Stimulated activated naive CD8-positive, alpha-beta T cell treated with anti-CD3 and anti-CD28 coated beads, Interleukin-15, Interleukin-2, amounts not matched to agents 100 ng/mL and 50 ng/mL, for 24 hours (primary cell): Measurements from ENCODE around the gene MACO1.
A peak's percentile ranks its signal among the peaks of the same experiment; 100 is the strongest.
"Not testable (repeated sequence)": the region's sequence is repeated elsewhere in the genome, so short reads cannot be mapped to it uniquely, and the experiment has no call there.

Experiments
- H3K27ac Mint-ChIP-seq: one replicate; pipeline ENCODE4 v1.8.0; 2021; ENCODE audit warnings: mild to moderate bottlenecking, mixed read lengths
- H3K27me3 Mint-ChIP-seq: one replicate; pipeline ENCODE4 v1.8.0; 2021; ENCODE audit warnings: mixed read lengths
- H3K36me3 Mint-ChIP-seq: one replicate; pipeline ENCODE4 v1.8.0; 2021; ENCODE audit warnings: low read depth, mixed read lengths
- H3K4me1 Mint-ChIP-seq: one replicate; pipeline ENCODE4 v1.8.0; 2021; ENCODE audit warnings: low read depth, mixed read lengths
- H3K4me3 Mint-ChIP-seq: one replicate; pipeline ENCODE4 v1.8.0; 2021; ENCODE audit warnings: mild to moderate bottlenecking, mixed read lengths
- H3K9me3 Mint-ChIP-seq: one replicate; pipeline ENCODE4 v1.8.0; 2021; ENCODE audit warnings: mixed read lengths

The MACO1 gene

DNA sequence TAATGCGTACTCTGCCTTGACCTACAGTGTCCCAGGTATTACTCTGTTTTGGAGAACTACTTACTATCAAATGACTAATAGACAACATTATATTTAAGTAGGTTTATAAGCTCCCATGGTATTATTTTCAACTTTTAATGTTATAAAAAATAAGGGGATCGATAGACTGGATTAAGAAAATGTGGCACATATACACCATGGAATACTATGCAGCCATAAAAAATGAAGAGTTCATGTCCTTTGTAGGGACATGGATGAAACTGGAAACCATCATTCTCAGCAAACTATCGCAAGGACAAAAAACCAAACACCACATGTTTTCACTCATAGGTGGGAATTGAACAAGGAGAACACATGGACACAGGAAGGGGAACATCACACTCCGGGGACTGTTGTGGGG lies 30.1 kb downstream of the MACO1 start:
- H3K27me3 Mint-ChIP-seq, H3K27ac Mint-ChIP-seq, H3K4me3 Mint-ChIP-seq, H3K9me3 Mint-ChIP-seq, H3K4me1 Mint-ChIP-seq: not testable (repeated sequence)
- H3K36me3 Mint-ChIP-seq: peaks cover 50% of the 10 kb centered on the region

- Mint-ChIP-seq H3K4me3 (no peak overlapping the region), H3K36me3 (peaks cover 45% of the 10 kb centered on the region), H3K4me1 (peaks cover 1% of the 10 kb centered on the region), H3K27ac (no peak overlapping the region), H3K9me3 (no peaks in the 10 kb centered on the region), H3K27me3 (no peaks in the 10 kb centered on the region)
Observed at GRCh38 chr1:25461849-25462248, 31.2 kb downstream of the MACO1 start.

DNA sequence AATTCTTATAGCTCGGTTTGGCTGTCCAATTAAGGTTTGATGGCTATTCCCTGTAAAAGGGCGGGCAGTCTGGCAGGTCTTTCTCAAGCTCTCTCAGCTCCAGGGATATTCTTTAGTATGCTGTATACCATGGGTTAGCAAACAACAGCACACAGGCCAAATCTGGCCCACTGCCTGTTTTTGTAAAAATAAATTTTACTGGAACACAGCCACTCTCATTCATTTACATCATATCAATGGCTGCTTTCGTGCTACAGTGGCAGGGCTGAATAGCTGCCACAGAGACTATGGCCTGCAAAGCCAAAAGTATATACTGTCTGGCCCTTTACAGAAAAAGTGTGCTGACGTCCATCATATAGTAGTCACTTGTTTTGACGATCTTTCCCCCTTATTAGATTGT lies 32.0 kb downstream of the MACO1 start:
- Mint-ChIP-seq H3K27ac (no peak overlapping the region), H3K4me3 (no peak overlapping the region), H3K9me3 (no peaks in the 10 kb centered on the region), H3K36me3 (peaks cover 39% of the 10 kb centered on the region), H3K4me1 (peaks cover 10% of the 10 kb centered on the region), H3K27me3 (no peaks in the 10 kb centered on the region)

DNA sequence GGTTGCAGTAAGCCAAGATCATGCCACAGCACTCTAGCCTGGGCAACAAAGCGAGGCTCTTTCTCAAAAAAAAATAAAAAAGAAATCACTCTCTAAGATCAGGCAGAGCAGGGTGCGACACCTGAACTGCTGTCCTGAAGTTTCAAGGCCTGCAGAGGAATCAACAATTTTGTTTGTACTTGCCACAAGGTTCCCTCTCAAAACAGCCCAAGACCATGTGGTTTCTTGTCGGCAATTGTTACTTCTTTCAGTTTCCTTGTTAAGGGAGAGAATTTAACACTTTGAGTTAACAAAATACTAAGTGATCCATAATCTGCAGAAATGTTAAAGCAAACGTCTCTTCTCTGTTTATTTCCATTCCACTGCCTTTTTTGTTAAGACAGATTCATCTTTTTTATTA lies 36.5 kb downstream of the MACO1 start:
- peak overlapping the region; percentile 14 for H3K27ac Mint-ChIP-seq
- no peaks in the 10 kb centered on the region for H3K9me3 Mint-ChIP-seq
- no peaks in the 10 kb centered on the region for H3K27me3 Mint-ChIP-seq
- peaks cover 39% of the 10 kb centered on the region for H3K4me1 Mint-ChIP-seq
- H3K36me3 Mint-ChIP-seq: peaks cover 16% of the 10 kb centered on the region
- H3K4me3 Mint-ChIP-seq: no peak overlapping the region

DNA sequence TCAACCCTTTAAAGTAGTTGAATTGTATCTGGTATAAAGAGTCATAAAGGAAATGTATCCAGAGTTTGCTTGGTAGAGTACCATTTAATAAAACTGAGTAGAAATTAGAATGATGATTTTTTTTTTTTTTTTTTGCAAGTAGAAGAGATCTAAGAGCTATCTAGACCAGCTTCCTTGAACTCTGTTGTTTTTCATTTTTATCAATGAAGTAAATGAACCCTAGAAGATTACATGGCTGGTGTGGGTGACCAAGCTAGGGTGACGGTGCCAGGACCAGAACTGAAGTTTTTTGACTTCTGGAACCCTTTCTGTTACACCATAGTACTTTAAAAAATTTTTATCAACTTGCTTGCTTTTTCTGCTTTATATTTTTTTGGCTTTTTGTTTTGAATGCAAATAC lies 36.9 kb downstream of the MACO1 start:
- peaks cover 43% of the 10 kb centered on the region for H3K4me1 Mint-ChIP-seq
- no peaks in the 10 kb centered on the region for H3K27me3 Mint-ChIP-seq
- no peak overlapping the region for H3K27ac Mint-ChIP-seq
- peaks cover 16% of the 10 kb centered on the region for H3K36me3 Mint-ChIP-seq
- H3K9me3 Mint-ChIP-seq: no peaks in the 10 kb centered on the region
- H3K4me3 Mint-ChIP-seq: no peak overlapping the region

DNA sequence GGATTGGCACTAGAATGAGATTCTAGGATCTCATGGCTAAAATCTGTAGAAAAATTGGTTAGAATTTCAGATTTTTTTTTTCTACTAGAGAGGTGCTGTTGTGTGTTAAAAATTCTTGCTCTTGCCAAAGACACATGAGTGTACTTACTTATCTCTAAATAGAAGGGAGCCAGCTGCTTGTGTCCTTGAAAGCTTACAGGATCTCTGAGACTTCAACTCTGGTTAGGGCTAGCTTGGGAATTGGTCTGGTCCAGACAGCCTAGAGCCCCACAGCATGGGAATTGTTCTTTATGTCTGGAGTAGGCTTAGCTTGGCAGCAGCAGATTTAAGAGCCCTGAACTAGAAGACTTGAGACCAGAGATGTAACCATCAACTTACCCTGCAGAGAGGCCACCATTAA lies 37.3 kb downstream of the MACO1 start:
- no peaks in the 10 kb centered on the region for H3K9me3 Mint-ChIP-seq
- H3K27ac Mint-ChIP-seq: peak overlapping the region; percentile 21
- H3K4me3 Mint-ChIP-seq: no peak overlapping the region
- no peaks in the 10 kb centered on the region for H3K27me3 Mint-ChIP-seq
- H3K36me3 Mint-ChIP-seq: peaks cover 16% of the 10 kb centered on the region
- peaks cover 47% of the 10 kb centered on the region for H3K4me1 Mint-ChIP-seq

GRCh38 chr1:25469177-25469576 lies 38.5 kb downstream of the MACO1 start:
- H3K4me1 Mint-ChIP-seq: peaks cover 59% of the 10 kb centered on the region
- no peaks in the 10 kb centered on the region for H3K27me3 Mint-ChIP-seq
- no peak overlapping the region for H3K4me3 Mint-ChIP-seq
- no peak overlapping the region for H3K27ac Mint-ChIP-seq
- H3K36me3 Mint-ChIP-seq: peaks cover 13% of the 10 kb centered on the region
- no peaks in the 10 kb centered on the region for H3K9me3 Mint-ChIP-seq

GRCh38 chr1:25472471-25472870 lies 41.8 kb downstream of the MACO1 start:
- peaks cover 81% of the 10 kb centered on the region for H3K4me1 Mint-ChIP-seq
- H3K36me3 Mint-ChIP-seq: peaks cover 5% of the 10 kb centered on the region
- no peak overlapping the region for H3K4me3 Mint-ChIP-seq
- no peaks in the 10 kb centered on the region for H3K27me3 Mint-ChIP-seq
- H3K9me3 Mint-ChIP-seq: no peaks in the 10 kb centered on the region
- H3K27ac Mint-ChIP-seq: no peak overlapping the region

GRCh38 chr1:25473653-25474225 lies 43.0 kb downstream of the MACO1 start:
- Mint-ChIP-seq H3K36me3 (no peaks in the 10 kb centered on the region), H3K27ac (peak overlapping the region; percentile 64), H3K9me3 (no peaks in the 10 kb centered on the region), H3K4me3 (peak overlapping the region; percentile 52), H3K4me1 (peaks cover 73% of the 10 kb centered on the region), H3K27me3 (no peaks in the 10 kb centered on the region)

DNA sequence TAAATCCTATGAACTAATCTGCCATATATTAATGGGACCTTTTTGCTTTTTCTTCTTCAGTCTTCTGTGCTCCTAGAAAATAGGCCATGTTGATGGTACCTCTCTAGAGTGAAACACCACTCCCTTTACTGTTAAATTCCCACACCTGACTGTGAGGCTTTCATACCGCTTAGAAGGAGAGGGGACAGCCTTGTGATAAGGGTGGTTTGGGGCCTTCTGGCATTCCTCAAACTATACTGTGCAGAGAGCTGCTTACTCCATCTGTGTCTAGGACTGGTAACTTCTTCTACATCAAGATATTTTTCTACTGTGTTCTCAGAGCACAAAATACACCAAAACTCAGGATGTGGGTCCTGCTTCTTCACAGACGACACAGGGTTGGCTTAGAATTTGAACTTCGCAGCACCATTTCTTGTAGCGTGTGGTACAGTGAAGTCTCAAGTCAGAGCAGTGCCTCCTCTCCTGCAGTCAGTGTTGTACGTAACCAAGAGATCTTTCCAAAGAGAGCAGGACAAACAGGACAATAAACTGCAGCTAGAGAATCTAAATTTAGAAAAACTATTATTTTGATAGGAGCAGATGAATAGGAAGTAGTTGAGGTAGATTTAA lies 43.8 kb downstream of the MACO1 start:
- H3K4me3 Mint-ChIP-seq: peak overlapping the region; percentile 21
- H3K27ac Mint-ChIP-seq: peak overlapping the region; percentile 38

DNA sequence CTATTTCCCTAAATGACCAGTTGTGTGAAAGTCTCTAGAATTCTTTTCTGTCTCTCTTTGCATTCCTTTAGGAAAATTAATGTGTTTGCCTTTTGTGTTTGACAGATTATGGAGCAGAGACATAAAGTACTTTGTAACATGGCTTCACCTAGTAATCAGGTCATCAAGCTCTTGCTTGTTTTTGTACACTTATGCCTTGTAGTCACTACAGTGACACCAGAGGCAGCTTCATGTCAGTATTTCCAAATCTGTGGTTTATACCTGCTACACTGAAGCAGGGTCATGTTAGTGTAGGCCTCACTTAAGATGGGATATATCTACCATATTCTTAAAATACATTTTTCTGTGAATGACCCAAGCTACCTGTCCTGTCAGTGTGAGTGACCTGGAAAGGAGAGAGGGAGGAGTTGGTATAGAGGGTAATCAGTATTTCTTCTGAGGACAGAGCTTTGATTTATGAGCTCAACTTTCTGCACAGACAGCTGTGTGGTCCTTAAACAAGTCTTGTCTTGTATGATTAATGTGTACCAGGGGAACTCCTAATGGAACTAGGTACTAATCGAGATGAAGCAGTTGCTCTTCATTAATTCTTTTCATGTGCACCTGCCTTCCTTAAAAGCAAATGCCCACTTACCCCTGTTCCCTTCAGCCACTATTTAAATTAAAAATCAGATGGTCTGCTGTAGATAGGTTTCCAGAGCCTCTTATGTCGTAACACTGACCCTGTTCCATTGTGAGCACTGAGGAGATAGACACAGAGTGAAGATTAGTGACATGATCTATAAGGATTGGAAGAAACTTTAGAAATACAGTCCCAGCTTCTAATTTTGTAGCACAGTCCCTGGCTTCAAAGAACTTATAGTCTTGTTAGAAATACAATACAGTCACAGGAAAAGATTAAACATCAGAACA lies 45.7 kb downstream of the MACO1 start:
- Mint-ChIP-seq H3K9me3 (no peaks in the 10 kb centered on the region), H3K27me3 (no peaks in the 10 kb centered on the region), H3K36me3 (no peaks in the 10 kb centered on the region), H3K4me1 (peaks cover 59% of the 10 kb centered on the region), H3K4me3 (no peak overlapping the region), H3K27ac (peak overlapping the region; percentile 66)

More for the DNA sequence above, 43.8 kb downstream of the MACO1 start:
- Mint-ChIP-seq H3K36me3 (no peaks in the 10 kb centered on the region), H3K27me3 (no peaks in the 10 kb centered on the region), H3K4me1 (peaks cover 68% of the 10 kb centered on the region), H3K9me3 (no peaks in the 10 kb centered on the region)

GRCh38 chr1:25477448-25478034 lies 46.8 kb downstream of the MACO1 start:
- no peaks in the 10 kb centered on the region for H3K27me3 Mint-ChIP-seq
- no peaks in the 10 kb centered on the region for H3K36me3 Mint-ChIP-seq
- no peak overlapping the region for H3K4me3 Mint-ChIP-seq
- peaks cover 51% of the 10 kb centered on the region for H3K4me1 Mint-ChIP-seq
- H3K9me3 Mint-ChIP-seq: no peaks in the 10 kb centered on the region
- peak overlapping the region; percentile 45 for H3K27ac Mint-ChIP-seq

- peaks cover 40% of the 10 kb centered on the region for H3K4me1 Mint-ChIP-seq
- H3K27me3 Mint-ChIP-seq: no peaks in the 10 kb centered on the region
- H3K4me3 Mint-ChIP-seq: no peak overlapping the region
- no peak overlapping the region for H3K27ac Mint-ChIP-seq
- H3K9me3 Mint-ChIP-seq: no peaks in the 10 kb centered on the region
- peaks cover 4% of the 10 kb centered on the region for H3K36me3 Mint-ChIP-seq
Observed at GRCh38 chr1:25478633-25479032, 47.9 kb downstream of the MACO1 start.

- Mint-ChIP-seq H3K27ac (no peak overlapping the region), H3K4me3 (no peak overlapping the region), H3K9me3 (no peaks in the 10 kb centered on the region), H3K4me1 (peaks cover 18% of the 10 kb centered on the region), H3K36me3 (peaks cover 12% of the 10 kb centered on the region), H3K27me3 (no peaks in the 10 kb centered on the region)
Observed at GRCh38 chr1:25481625-25482024, 50.9 kb downstream of the MACO1 start.

GRCh38 chr1:25482211-25482610 lies 51.5 kb downstream of the MACO1 start:
- Mint-ChIP-seq H3K27me3 (no peaks in the 10 kb centered on the region), H3K4me3 (no peak overlapping the region), H3K27ac (no peak overlapping the region), H3K36me3 (peaks cover 17% of the 10 kb centered on the region), H3K4me1 (peaks cover 12% of the 10 kb centered on the region), H3K9me3 (no peaks in the 10 kb centered on the region)
